Measurements from ENCODE around the gene C2orf68. TPM values are rescaled to one million over a fixed set of nuclear protein-coding genes. Genes with fewer than 3 reads are reported as not detected.

The C2orf68 gene
- total and polyA plus RNA-seq, 2 of the 13 experiments (the other 11 are each of a cell fraction or from before 2014, with no cell fraction given) = 47.1 to 77.4 TPM

DNA sequence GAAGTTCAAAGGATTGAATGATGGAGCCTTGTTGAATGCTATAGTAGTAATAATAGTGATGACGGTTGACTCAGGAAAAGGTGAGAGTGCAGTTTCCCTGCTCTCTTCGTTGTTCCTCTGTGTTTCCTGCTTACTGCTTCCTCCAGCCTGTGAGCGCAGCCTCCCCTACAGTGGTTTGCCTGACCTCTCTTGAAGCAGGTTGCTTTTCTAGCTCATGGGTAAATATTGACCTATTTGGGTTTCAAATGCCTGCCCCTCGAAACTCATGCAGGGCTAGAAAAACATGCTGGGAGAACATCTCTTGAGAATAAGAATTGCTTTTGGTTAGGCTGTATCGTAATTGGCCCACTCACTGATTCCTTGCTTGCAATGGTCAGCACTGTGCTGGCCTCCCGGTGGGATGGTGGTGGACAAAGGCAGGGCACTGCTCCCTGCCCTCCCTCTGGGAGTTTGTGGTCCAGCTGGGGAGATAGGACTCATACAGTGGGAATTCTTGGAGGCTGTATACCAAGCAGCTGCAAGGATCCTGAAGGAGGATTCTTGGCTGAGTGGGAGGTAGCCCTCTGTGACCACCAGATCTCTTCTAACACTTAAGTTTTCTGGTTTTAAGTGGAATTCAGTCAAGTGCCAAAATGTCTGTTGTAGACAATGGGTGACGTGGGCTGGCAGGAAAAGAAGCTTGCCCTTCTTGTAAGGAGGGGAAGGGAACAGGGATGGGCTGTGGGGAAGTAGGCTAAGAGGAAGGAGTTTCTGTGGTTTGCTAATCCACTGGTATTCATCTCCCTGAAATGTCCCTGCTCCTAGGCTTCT, 21.7 kb downstream of the C2orf68 start (continued):
- TF ChIP-seq, protein P1, sequence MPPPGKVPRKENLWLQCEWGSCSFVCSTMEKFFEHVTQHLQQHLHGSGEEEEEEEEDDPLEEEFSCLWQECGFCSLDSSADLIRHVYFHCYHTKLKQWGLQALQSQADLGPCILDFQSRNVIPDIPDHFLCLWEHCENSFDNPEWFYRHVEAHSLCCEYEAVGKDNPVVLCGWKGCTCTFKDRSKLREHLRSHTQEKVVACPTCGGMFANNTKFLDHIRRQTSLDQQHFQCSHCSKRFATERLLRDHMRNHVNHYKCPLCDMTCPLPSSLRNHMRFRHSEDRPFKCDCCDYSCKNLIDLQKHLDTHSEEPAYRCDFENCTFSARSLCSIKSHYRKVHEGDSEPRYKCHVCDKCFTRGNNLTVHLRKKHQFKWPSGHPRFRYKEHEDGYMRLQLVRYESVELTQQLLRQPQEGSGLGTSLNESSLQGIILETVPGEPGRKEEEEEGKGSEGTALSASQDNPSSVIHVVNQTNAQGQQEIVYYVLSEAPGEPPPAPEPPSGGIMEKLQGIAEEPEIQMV (CRISPR knock-in tag; IDR thresholded peaks at IDR 0.05; ENCODE audit: low read depth) = no peak; the same call in 1 of the 2 replicates
- no peak for TF ChIP-seq HOXA5 (CRISPR knock-in tag; IDR thresholded peaks at IDR 0.05)
- 0 out of 2 replicates have a peak, but pooled peaks have one; percentile 11 for TF ChIP-seq ZNF34 (CRISPR knock-in tag; IDR thresholded peaks at IDR 0.05; ENCODE audit: borderline replicate concordance)
- TF ChIP-seq DR1 (CRISPR knock-in tag; IDR thresholded peaks at IDR 0.05) = no peak
- TF ChIP-seq, protein P2, sequence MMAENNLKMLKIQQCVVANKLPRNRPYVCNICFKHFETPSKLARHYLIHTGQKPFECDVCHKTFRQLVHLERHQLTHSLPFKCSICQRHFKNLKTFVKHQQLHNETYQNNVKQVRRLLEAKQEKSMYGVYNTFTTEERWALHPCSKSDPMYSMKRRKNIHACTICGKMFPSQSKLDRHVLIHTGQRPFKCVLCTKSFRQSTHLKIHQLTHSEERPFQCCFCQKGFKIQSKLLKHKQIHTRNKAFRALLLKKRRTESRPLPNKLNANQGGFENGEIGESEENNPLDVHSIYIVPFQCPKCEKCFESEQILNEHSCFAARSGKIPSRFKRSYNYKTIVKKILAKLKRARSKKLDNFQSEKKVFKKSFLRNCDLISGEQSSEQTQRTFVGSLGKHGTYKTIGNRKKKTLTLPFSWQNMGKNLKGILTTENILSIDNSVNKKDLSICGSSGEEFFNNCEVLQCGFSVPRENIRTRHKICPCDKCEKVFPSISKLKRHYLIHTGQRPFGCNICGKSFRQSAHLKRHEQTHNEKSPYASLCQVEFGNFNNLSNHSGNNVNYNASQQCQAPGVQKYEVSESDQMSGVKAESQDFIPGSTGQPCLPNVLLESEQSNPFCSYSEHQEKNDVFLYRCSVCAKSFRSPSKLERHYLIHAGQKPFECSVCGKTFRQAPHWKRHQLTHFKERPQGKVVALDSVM (CRISPR knock-in tag; IDR thresholded peaks at IDR 0.05) = no peak; the same call in 1 of the 2 replicates
- no peak for TF ChIP-seq ZNF10 (CRISPR knock-in tag; IDR thresholded peaks at IDR 0.05; ENCODE audit: borderline replicate concordance, low read depth)
- peak; percentile 69 for TF ChIP-seq PITX1 (CRISPR knock-in tag; IDR thresholded peaks at IDR 0.05)
- no peak for TF ChIP-seq ZSCAN31 (CRISPR knock-in tag; IDR thresholded peaks at IDR 0.05; ENCODE audit: low read depth)
- 0 out of 2 replicates have a peak, but pooled peaks have one; percentile 62 for TF ChIP-seq ZNF136 (CRISPR knock-in tag; IDR thresholded peaks at IDR 0.05; ENCODE audit: low read depth)
- TF ChIP-seq ZBTB3 (CRISPR knock-in tag; IDR thresholded peaks at IDR 0.05; ENCODE audit: borderline replicate concordance, low read depth) = no peak
- TF ChIP-seq, protein P3, sequence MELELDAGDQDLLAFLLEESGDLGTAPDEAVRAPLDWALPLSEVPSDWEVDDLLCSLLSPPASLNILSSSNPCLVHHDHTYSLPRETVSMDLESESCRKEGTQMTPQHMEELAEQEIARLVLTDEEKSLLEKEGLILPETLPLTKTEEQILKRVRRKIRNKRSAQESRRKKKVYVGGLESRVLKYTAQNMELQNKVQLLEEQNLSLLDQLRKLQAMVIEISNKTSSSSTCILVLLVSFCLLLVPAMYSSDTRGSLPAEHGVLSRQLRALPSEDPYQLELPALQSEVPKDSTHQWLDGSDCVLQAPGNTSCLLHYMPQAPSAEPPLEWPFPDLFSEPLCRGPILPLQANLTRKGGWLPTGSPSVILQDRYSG (CRISPR knock-in tag; IDR thresholded peaks at IDR 0.05) = no peak
- no peak for TF ChIP-seq ZNF446 (CRISPR knock-in tag; IDR thresholded peaks at IDR 0.05)
- TF ChIP-seq, protein P4, sequence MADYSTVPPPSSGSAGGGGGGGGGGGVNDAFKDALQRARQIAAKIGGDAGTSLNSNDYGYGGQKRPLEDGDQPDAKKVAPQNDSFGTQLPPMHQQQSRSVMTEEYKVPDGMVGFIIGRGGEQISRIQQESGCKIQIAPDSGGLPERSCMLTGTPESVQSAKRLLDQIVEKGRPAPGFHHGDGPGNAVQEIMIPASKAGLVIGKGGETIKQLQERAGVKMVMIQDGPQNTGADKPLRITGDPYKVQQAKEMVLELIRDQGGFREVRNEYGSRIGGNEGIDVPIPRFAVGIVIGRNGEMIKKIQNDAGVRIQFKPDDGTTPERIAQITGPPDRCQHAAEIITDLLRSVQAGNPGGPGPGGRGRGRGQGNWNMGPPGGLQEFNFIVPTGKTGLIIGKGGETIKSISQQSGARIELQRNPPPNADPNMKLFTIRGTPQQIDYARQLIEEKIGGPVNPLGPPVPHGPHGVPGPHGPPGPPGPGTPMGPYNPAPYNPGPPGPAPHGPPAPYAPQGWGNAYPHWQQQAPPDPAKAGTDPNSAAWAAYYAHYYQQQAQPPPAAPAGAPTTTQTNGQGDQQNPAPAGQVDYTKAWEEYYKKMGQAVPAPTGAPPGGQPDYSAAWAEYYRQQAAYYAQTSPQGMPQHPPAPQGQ (CRISPR knock-in tag; IDR thresholded peaks at IDR 0.05; ENCODE audit: borderline replicate concordance) = no peak
- TF ChIP-seq, protein P5, sequence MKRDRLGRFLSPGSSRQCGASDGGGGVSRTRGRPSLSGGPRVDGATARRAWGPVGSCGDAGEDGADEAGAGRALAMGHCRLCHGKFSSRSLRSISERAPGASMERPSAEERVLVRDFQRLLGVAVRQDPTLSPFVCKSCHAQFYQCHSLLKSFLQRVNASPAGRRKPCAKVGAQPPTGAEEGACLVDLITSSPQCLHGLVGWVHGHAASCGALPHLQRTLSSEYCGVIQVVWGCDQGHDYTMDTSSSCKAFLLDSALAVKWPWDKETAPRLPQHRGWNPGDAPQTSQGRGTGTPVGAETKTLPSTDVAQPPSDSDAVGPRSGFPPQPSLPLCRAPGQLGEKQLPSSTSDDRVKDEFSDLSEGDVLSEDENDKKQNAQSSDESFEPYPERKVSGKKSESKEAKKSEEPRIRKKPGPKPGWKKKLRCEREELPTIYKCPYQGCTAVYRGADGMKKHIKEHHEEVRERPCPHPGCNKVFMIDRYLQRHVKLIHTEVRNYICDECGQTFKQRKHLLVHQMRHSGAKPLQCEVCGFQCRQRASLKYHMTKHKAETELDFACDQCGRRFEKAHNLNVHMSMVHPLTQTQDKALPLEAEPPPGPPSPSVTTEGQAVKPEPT (CRISPR knock-in tag; IDR thresholded peaks at IDR 0.05; ENCODE audit: low read depth) = no peak
- TF ChIP-seq, protein P6, sequence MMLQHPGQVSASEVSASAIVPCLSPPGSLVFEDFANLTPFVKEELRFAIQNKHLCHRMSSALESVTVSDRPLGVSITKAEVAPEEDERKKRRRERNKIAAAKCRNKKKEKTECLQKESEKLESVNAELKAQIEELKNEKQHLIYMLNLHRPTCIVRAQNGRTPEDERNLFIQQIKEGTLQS (CRISPR knock-in tag; IDR thresholded peaks at IDR 0.05) = no peak
- TF ChIP-seq, protein P7, sequence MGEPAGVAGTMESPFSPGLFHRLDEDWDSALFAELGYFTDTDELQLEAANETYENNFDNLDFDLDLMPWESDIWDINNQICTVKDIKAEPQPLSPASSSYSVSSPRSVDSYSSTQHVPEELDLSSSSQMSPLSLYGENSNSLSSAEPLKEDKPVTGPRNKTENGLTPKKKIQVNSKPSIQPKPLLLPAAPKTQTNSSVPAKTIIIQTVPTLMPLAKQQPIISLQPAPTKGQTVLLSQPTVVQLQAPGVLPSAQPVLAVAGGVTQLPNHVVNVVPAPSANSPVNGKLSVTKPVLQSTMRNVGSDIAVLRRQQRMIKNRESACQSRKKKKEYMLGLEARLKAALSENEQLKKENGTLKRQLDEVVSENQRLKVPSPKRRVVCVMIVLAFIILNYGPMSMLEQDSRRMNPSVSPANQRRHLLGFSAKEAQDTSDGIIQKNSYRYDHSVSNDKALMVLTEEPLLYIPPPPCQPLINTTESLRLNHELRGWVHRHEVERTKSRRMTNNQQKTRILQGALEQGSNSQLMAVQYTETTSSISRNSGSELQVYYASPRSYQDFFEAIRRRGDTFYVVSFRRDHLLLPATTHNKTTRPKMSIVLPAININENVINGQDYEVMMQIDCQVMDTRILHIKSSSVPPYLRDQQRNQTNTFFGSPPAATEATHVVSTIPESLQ (CRISPR knock-in tag; conservative IDR thresholded peaks at IDR 0.05) = no peak
- TF ChIP-seq ETV6 (CRISPR knock-in tag; conservative IDR thresholded peaks at IDR 0.05) = no peak
